WI38 (cell line): ENCODE measurements around the gene HAP1.
"Not testable (repeated sequence)": the region's sequence is repeated elsewhere in the genome, so short reads cannot be mapped to it uniquely, and the experiment has no call there.

Experiments used
- H3K4me3 ChIP-seq: 2 replicates; pipeline ENCODE4 v1.5.1; 2011; ENCODE audit warnings: low read depth, mild to moderate bottlenecking, control low read depth, low read length
- CTCF ChIP-seq: IDR thresholded peaks from 2 replicates; pipeline ENCODE4 v1.5.1; 2012; ENCODE audit warnings: low read depth, mild to moderate bottlenecking, control low read depth, low read length

The HAP1 gene

GRCh38 chr17:41710472-41711090 is 23.9 kb downstream of the HAP1 start:
- TF ChIP-seq CTCF = no peak
- no peak overlapping the region for H3K4me3 ChIP-seq

DNA sequence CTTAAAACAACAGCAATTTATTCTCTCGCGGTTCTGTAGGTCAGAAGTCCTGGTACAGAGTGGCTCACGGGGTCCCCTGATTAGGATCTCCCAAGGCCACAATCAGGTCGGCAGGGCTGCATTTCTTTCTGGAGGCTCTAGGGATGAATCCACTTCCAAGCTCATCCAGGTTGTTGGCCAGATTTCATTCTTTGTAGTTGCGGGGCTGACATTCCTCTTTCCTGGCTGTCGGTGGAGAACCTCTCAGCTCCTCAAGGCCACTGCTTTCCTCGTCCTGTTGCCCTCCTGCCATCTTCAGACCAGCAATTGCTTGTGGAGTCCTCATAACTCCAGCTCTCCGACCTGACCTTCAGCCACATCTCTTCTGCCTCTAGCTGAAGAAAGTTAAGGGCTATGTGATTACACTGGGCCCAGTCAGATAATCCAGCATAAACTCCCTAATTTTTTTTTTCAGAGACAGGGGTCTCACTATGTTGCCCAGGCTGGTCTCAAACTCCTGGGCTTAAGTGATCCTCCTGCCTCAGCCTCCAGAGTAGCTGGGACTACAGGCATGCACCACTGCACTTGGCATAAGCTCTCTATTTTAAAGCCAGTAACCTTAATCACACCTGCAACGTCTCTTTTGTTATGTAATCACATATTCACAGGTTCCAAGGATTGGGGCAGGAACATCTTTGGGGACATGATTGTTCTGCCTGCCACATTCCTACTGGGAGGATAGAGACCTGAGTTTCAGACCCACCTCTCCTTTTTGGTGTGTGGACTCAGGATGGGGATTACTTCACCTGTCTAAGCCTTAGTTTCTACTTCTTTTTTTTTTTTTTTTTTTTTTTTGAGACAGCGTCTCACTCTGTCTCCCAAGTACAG is 26.4 kb downstream of the HAP1 start:
- no peak for TF ChIP-seq CTCF
- no peak overlapping the region for H3K4me3 ChIP-seq

GRCh38 chr17:41705271-41705991 is 29.0 kb downstream of the HAP1 start:
- TF ChIP-seq CTCF = no peak
- no peak overlapping the region for H3K4me3 ChIP-seq

- TF ChIP-seq CTCF = no peak
- H3K4me3 ChIP-seq = no peak overlapping the region
Measured at GRCh38 chr17:41702712-41703111, 31.7 kb downstream of the HAP1 start.

- not testable (repeated sequence) for H3K4me3 ChIP-seq
Measured at GRCh38 chr17:41700843-41701242, 33.6 kb downstream of the HAP1 start.

- H3K4me3 ChIP-seq = no peak overlapping the region
- TF ChIP-seq CTCF = no peak
Measured at GRCh38 chr17:41697122-41697962, 37.1 kb downstream of the HAP1 start.
